Forelimb muscle (tissue), 1 donor: ENCODE results near the gene ASXL1. TPM values are rescaled to one million over a fixed set of nuclear protein-coding genes. Genes with fewer than 3 reads are reported as not detected.
"Not testable (repeated sequence)": the region's sequence is repeated elsewhere in the genome, so short reads cannot be mapped to it uniquely, and the experiment has no call there.

Source experiments
- DNase-seq: peaks from one replicate; pipeline ENCODE4 v3.0.0-alpha.2; 2013; ENCODE audit warnings: low read depth
- polyA plus RNA-seq: library from polyadenylated mRNA; unstranded; fragments of 120-200 nt; gene quantifications from one replicate; pipeline ENCODE4 v1.2.1, GENCODE V29; 2013; ENCODE audit not compliant: insufficient read length

The ASXL1 gene
- polyA plus RNA-seq, 1 donor = 32.5 TPM

DNA sequence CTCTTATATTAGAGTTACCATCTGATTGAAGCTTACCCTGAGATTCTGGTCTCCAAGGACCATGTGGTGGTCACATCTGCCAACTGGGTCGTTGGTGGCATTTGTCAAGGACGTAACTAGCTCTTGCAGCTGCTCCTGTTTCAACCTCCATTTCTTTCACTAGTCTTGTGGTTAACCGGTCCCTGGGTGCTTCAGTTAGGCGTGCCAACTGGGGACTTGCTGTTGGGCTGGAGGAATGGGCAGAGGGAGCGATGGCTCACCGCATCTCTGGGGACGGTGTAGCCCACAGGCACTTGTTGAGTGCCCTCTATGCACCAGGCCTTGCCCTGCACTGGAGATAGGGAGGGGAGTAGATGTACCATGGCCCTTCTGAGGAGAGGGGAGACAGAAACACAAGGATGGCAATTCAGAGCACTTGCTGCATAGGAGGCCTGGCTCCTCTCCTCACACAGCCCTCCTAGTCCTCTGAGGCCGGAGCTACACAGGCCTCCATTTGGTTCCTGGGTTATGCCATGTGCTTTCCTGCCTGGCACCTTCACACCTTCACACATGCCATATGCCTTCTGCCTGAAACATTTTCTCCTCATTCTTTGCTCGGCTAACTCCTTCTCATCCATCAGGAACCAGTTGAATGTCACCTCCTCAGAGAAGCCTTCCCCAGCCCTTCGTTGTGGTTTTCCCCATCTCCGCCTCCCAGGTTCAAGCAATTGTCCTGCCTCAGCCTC is 20.0 kb upstream of the ASXL1 start:
- DNase-seq = no peak

DNA sequence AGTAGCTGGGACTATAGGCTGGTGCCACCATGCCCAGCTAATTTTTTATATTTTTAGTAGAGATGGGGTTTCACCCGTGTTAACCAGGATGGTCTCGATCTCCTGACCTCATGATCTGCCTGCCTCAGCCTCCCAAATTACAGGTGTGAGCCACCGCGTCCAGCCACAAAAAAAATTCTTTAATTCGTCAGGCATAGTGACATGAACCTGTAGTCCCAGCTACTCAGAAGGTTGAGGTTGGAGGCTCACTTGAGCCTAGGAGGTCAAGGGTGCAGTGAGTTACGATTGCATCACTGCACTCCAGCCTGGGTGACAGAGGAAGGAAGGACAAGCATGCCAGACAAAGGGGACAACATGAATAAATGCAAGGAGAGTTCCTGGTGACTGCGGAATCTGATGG is 19.5 kb upstream of the ASXL1 start:
- DNase-seq = no peak

DNA sequence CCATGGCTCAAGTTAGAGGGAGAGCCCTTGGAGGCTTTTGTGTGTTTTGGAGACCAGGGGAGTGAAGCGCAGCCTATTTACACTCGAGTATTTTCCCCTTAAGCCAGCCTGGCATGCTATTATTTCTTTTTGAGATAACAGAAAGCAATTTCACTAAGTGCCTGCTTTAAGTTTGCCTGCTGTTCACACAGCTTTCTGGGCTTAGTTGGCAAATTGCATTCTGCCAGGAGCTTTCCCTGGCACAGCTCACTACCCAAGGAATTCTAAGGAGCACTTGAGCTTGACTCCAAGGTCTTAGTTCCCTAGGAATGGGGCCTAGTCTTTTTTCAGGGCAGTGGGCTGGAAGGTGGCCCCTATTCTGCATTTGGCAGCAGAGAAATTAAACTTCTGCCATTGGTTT is 19.0 kb upstream of the ASXL1 start:
- DNase-seq = no peak

DNA sequence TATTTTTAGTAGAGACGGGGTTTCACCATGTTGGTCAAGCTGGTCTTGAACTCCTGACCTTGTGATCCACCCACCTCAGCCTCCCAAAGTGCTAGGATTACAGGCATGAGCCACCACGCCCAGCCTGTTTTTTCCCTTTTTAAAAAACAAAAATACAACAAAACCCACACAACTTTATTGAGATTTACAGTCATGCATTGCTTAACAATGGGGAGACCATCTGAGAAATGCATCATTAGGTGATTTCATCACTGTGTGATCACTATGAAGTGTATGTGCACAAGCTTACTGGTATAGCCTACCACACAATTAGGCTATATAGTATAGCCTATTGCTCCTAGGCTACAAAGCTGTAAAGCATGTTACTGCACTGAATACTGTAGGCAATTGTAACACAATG is 17.1 kb upstream of the ASXL1 start:
- not testable (repeated sequence) for DNase-seq

- no peak for DNase-seq
Observed at GRCh38 chr20:32343439-32343838, 14.7 kb upstream of the ASXL1 start.

DNA sequence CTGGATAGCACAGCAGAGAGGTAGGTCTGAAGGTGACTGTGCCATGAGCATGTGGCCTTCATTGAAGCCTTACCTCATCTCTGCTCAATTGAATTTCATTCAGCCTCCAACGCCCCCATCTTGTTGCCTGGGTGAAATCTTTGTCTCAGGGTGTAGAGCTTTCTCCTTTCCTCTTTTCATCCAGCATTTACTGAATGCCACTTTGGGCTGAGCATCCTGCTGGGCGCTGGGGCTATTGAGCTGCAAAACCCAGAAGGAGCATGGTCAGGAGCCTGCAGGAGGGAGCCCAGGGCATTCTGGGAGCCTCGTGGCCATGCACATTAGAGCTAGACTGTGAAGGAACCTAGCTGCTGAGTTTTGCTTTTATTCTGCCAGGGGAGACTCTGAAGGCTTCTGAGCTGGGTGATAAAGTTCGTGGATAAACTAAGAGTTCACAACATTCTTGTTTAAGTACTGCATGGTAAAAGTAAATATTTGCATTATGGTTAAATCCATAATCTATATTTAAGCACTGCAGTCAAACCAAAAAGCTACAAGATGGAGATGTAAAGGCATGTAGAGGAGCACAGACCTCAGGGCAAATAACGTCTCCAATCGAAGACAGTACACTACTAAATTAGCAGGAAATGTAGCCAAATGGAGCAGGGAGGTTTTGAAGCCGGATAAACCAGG is 13.2 kb upstream of the ASXL1 start:
- DNase-seq = no peak

DNA sequence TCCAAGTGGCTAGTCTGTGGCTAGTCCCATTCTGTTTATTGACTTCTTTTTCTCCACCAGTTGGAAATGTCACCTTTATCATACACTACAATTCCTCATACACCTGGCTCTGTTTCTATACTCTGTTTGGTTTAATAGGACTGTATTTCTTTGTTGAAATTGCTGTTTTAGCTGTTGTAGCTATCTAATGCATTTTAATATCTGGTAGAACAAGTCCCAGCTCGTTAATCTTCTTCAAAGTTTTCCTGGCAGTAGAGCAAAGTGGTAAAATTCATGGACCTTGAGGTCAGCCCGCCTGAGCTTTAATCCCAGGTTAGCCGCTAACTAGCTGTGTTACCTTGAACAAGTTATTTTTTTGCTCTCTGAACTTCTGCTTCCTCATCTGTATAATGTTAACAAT is 9.9 kb upstream of the ASXL1 start:
- DNase-seq = no peak

DNA sequence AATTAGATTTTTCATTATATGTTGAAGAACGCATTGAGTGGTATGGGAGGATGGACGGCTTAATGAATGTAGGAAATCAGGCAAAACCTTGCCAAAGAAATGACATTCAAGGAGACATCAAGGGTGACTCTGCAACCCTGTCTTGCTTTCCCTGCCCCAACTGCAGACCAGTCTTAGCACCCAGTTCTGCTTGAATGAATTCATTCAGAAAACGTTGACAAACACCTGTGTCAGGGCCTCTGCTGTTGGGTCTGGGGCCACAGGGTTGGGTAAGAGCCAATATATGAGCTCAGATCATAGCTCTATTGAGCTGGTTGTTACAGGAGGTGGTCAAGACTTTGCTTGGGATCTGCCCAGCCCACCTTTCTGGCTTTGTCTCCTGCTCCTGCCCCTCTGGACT is 7.7 kb upstream of the ASXL1 start:
- DNase-seq = no peak

DNA sequence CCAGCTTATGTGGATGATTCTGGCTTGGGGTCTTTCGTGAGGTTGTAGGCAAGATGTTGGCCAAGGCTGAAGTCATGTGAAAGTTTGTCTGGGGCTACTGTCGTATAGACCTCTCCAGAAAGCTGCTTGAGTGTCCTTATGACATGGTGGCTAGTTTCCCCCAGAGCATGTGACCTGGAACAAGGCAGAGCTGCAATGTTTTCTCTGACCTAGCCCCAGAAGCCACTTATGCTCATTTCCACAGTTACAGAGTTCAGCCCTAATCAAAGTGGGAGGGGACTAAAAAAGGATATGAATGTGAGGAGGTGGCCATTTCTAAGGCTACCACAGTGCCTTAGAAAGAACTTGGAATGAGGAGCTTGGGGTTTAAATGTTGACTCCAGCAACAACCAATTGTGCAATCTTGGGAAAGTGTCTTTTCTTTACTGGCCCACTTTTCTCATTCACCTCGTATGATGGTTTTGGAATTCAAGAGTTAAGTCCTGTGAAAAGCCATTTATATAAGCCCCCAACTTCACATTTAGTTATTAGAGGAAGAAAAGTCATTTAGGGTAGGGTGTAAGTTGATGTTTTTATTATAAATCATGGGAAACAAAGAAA is 5.9 kb upstream of the ASXL1 start:
- DNase-seq = no peak

DNA sequence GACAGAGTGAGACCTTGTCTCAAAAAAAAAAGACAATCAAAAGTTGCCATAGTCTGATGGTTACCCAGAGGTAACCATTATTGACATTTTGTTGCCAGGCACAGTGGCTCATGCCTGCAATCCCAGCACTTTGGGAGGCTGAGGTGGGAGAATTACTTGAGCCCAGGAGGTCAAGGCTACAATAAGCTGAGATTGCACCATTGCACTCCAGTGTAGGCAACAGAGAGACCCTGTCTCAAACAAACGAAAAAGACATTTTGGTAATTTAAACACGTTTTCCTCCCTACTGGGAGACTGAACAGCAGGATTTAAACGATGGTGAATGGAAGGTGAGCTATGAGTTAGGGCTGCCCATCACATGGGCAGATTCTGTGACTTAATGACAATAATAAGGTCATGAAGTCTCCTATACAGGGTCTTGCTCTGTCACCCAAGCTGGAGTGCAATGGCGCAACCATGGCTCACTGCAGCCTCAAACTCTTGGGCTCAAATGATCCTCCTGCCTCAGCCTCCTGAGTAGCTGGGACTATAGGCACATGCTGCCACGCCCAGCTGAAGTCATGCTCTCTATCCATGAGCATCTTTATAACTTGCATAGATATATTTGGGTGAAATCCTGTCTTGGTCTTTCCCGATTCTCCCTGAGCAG is 4.2 kb upstream of the ASXL1 start:
- DNase-seq = no peak

DNA sequence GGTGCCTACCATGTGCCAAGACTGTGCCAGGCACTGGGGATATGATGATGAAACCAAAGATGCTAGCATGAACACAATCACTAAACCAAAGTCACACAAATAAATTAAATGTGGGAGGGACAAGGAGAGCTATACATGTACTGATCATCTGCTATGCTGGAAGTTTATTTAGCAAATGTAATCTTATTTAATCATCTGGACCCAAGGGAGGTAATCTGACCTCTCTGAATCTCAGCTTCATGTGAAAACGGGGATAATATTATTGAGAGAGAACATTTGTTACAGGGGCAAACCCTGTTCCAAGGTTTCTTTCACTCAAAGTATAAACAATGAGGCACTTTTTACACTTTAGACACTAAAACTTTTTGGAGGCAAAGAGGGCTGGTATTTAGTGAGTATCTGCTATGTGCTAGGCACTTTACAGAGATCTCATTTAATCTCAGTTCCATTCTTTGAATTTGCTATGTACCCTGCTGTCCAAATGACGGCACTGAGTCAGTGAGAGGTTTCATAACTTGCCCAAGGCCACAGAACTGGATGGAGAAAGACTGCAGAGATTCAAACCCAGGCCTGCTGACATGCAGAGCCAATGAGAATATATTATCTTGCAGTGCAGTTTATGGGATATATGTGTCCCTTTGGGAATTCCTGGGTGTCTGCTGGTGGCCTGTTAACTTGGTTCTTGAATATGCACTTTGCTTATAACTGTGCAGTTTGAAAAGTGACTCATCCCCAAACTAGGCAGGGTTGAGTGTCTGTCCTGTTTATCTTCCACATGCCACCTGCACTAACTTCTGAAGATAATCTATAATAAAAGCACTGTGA is 3.3 kb upstream of the ASXL1 start:
- no peak for DNase-seq

GRCh38 chr20:32355417-32355841 is 2.7 kb upstream of the ASXL1 start:
- DNase-seq = no peak

DNA sequence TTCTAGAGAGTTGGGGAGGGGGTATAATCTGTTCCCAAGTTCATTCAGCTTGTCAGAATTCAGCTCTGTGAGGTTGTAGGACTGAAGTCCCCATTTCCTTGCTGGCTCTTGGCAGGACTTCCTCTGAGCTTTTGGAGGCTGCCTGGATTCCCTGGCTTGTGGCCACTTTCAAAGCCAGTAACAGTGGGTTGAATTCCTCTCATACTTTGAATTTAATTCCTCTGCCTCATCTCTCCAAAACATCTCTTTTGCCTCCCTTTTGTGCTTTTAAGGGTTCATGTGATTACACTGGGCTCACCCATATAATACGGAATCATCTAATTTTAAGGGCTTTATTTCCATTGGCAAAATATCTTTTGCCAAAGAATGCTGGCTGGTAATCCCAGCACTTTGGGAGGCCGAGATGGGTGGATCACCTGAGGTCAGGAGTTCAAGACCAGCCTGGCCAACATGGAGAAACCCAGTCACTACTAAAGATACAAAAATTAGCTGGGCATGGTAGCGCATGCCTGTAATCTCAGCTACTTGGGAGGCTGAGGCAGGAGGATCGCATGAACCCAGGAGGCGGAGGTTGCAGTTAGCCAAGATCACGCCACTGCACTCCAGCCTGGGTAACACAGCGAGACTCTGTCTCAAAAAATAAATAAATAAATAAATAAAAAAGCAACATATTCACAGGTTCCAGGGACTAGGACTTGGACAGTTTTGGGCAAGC is 2.1 kb upstream of the ASXL1 start:
- not testable (repeated sequence) for DNase-seq

DNA sequence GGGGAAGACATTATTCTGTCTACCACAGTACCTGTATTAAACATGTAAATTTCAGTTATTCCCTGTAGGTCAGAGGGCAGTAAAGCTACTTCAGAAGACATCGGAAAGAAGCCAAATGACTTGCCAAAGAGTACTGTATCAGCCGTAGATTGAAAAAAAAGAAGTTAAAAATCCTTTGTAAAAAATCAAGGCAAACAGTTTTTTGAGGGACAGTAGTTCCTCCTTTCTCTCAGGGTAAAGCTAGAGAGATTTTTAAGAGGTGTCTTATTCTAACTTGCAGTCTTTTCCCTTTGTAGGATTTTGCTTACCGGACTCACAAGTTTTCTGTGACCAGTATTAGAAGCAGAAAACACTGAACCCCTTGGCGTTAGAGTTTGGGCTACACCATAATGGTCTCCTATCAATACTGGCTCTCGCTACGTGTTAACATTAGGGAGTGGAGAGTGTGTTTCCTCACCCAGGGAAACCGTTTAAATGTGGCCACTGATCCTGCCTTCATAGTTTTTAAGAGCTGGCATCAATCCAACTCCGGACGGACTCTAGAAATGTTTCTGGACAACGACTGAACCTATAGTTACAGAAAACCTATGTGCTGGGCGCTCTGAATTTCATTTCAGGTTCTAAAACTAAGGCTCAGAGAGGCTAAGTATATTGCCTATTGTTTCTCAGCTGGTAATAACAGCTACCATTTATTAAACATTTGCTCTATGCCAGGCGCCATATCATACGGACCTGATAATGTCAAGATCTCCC is 1.3 kb upstream of the ASXL1 start:
- no peak for DNase-seq

DNA sequence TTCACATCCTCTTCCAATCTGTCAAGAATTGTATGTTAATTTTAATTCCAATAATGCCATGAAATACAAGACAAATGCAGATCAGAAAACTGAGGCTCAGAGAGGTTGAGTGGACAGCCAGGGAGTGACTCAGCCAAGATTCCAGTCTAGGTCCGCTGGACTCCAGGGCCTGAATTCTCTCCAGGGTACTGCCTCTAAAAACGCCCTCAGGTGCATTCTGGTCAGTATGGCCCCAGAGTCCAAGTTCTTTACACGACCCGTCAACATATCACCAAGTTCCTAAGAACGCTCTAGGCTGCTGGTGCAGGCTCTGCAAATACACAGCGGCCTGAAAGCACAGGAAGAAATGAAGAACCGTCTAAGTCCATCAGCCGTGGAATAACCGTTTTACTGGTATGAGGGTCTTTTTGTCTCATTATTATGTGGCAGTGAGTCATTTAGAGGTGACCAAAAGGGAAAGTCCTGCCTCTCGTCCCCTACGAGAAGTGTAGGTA is 709 bp upstream of the ASXL1 start:
- no peak for DNase-seq

DNA sequence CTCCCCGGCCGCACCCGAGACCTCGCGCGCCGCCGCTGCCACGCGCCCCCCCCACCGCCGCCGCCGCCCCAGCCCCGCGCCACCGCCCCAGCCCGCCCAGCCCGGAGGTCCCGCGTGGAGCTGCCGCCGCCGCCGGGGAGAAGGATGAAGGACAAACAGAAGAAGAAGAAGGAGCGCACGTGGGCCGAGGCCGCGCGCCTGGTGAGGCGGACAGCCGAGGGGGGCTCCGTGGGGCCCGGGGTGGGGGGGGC is 426 bp downstream of the ASXL1 start:
- no peak for DNase-seq

DNA sequence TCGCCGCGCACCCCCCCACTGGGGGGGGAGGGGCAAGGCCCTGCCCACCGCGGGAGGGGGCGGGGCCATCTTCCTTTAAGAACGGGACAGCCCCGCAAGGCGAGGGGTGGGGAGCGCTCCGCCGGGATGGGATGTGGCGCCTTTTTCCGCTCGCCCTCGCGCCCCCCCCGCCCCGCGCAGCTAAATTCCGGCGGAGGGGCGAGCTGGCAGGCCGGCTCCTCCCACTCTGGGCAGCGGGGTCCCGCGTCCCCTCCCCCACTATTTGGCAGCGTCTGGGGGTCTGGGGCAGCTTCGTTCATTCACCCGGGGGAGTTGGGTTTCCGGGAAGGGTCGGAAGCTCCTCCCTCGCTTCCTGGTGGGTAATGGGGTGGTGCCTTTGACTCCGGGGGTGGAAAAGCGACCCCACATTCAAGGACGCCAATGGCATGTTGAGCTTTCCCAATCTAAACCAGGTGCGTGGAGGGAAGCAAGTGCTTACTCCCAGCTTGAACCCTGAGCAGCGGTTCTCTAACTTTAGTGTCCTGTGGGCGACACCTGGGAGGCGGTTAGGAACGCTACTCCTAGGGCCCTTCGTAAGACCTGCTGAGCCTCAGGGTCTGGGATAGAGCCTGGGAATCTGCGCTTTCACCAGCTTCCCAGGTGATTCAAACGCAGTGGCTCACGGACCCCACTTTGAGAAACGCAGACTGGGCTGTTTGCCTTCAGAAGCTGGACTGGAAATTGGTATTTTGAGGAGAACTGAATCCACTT is 927 bp downstream of the ASXL1 start:
- DNase-seq = no peak

- DNase-seq = no peak
Observed at GRCh38 chr20:32359633-32360332, 1.7 kb downstream of the ASXL1 start.

DNA sequence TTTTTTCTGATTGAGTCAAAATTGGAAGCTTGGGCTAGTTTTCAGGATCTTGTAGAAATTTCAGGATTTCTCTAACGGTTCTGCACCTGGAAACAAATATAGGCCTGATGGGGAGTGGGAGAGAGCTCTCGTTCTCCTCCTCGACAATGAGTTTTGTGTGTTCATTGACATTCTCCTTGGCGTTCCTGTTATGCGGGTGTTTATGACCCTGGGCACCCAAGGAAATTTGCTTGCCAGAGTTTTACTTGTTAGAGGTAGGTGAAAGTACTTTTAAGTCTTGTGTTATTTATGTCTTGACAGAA is 2.2 kb downstream of the ASXL1 start:
- no peak for DNase-seq
